ENCODE results near the gene EEF1A2. TPM values are rescaled to one million over a fixed set of nuclear protein-coding genes. Genes with fewer than 3 reads are reported as not detected.

EEF1A2 gene
- polyA plus RNA-seq, 3 donors, result 0.08 TPM; not detected in 2

DNA sequence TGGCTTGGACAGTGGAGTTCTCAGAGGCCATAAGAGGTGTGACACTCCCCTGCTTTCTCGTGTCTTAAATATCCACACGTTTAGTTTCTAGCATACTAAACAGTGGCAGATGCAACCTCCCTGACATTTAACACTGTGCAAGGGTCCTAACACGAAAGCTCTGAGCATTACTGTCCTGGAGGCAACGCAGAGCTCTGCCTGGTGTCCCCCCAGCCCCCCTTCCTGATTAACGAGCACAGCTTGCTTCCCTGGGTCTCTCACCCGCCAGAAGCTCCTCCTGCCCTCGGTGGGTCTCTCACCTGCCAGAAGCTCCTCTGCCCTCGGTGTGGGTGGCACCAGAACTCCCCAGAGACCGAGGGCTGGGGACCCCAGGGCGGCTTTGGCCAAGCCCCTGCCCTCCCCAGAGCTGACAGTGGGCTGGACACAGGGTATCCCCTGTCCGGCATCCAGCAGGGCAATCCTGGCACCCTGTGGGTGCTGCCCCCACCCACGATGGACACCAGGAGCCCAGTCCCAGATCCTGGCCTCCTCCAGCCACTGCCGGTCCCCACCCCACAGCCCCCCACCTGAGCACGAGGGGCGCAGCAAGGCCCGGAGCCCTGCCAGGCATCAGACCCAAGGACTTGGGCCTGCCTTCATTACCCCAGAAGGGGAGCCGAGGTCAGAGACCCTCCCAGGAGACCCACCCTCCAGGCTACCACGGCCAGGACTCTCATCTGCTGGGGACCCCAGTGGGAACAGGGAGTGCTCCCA lies 14.1 kb downstream of the EEF1A2 start:
- 82% methylated on average over 18 of the region's 18 CpGs for WGBS (ENCODE audit: insufficient coverage)

DNA sequence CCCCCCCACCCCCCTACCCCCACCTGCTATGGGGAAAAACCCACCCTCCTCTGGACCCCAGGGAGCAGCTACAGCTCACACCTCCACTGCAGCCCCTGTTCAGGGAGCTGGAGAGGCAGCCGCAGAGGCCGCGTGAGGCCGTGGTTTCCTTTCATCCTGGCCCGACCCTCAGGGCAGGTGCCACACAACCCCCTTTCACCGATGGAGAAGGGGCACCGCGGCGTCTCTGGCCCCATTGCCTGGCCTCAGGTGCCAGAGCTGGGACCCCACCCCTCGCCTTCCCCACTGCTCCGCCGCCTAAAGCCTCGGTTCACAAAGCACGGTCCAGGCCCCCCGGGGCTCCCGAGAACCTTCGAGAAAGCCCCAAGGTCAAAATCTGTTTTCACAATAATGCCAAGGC lies 14.6 kb downstream of the EEF1A2 start:
- no peaks in the 10 kb centered on the region for H3K4me1 ChIP-seq (ENCODE audit: control insufficient read depth in 1 of 2, insufficient read depth in 2 of 2, low read length in 2 of 2)
- no peak overlapping the region for H3K4me3 ChIP-seq (replicated peaks in 1 of 3; ENCODE audit: low read depth in 2 of 3, low read length in 3 of 3)
- no peak overlapping the region for H2AFZ ChIP-seq (ENCODE audit: insufficient read depth, low read depth, low read length, poor library complexity, severe bottlenecking)
- Mint-ChIP-seq H3K27me3 (ENCODE audit: low read depth in 3 of 3) (peaks cover 23 to 55% (median 32%) of the 10 kb centered on the region in 3 donors), H3K36me3 (no peaks in the 10 kb centered on the region), H3K4me1 (no peaks in the 10 kb centered on the region), H3K4me3 (no peak overlapping the region), H3K9me3 (peaks cover 0 to 2% (median 0%) of the 10 kb centered on the region in 7 donors), H3K27ac (no peak overlapping the region)
- 52% methylated on average over 17 of the region's 17 CpGs for WGBS (ENCODE audit: insufficient coverage)
- intact Hi-C loops (cut with micrococcal nuclease), result no loop called here
- no peak overlapping the region for H3K4me2 ChIP-seq (replicated peaks; ENCODE audit: extremely low read depth, low read length, poor library complexity, severe bottlenecking)
- H3K9me3 ChIP-seq (replicated peaks in 1 of 2; ENCODE audit: control insufficient read depth in 1 of 2, insufficient read depth in 1 of 2, low read length in 2 of 2), result peaks cover 0 to 3% of the 10 kb centered on the region in 2 donors
- DNase-seq, result no peak
- H3K9ac ChIP-seq (ENCODE audit: insufficient read depth, low read length, poor library complexity, severe bottlenecking), result no peak overlapping the region
- H3K27me3 ChIP-seq (ENCODE audit: control insufficient read depth in 2 of 2, insufficient read depth in 2 of 2, low read length in 2 of 2), result peaks cover 4 to 16% of the 10 kb centered on the region in 2 donors
- no peaks in the 10 kb centered on the region for H3K79me2 ChIP-seq (ENCODE audit: insufficient read depth, low read length)
- H3K36me3 ChIP-seq (replicated peaks in 1 of 2; ENCODE audit: control insufficient read depth in 1 of 2, insufficient read depth in 2 of 2, low read length in 2 of 2), result no peaks in the 10 kb centered on the region
- TF ChIP-seq, protein P1, sequence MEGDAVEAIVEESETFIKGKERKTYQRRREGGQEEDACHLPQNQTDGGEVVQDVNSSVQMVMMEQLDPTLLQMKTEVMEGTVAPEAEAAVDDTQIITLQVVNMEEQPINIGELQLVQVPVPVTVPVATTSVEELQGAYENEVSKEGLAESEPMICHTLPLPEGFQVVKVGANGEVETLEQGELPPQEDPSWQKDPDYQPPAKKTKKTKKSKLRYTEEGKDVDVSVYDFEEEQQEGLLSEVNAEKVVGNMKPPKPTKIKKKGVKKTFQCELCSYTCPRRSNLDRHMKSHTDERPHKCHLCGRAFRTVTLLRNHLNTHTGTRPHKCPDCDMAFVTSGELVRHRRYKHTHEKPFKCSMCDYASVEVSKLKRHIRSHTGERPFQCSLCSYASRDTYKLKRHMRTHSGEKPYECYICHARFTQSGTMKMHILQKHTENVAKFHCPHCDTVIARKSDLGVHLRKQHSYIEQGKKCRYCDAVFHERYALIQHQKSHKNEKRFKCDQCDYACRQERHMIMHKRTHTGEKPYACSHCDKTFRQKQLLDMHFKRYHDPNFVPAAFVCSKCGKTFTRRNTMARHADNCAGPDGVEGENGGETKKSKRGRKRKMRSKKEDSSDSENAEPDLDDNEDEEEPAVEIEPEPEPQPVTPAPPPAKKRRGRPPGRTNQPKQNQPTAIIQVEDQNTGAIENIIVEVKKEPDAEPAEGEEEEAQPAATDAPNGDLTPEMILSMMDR (IDR thresholded peaks at IDR 0.05), result no peak
- no peaks in the 10 kb centered on the region for H4K20me1 ChIP-seq (ENCODE audit: insufficient read depth, low read length)
- no peak overlapping the region for H3K27ac ChIP-seq (ENCODE audit: low read depth in 1 of 2, low read length in 2 of 2)

More for the DNA sequence above, 14.1 kb downstream of the EEF1A2 start:
- Histone ChIP-seq H2AFZ (ENCODE audit: insufficient read depth, low read depth, low read length, poor library complexity, severe bottlenecking) (no peak overlapping the region), H3K4me2 (replicated peaks; ENCODE audit: extremely low read depth, low read length, poor library complexity, severe bottlenecking) (no peak overlapping the region), H3K9ac (ENCODE audit: insufficient read depth, low read length, poor library complexity, severe bottlenecking) (no peak overlapping the region), H3K27ac (ENCODE audit: low read depth in 1 of 2, low read length in 2 of 2) (no peak overlapping the region), H3K27me3 (ENCODE audit: control insufficient read depth in 2 of 2, insufficient read depth in 2 of 2, low read length in 2 of 2) (peaks cover 4 to 20% of the 10 kb centered on the region in 2 donors), H3K79me2 (ENCODE audit: insufficient read depth, low read length) (no peaks in the 10 kb centered on the region), H3K9me3 (replicated peaks in 1 of 2; ENCODE audit: control insufficient read depth in 1 of 2, insufficient read depth in 1 of 2, low read length in 2 of 2) (peaks cover 0 to 3% of the 10 kb centered on the region in 2 donors), H3K4me1 (ENCODE audit: control insufficient read depth in 1 of 2, insufficient read depth in 2 of 2, low read length in 2 of 2) (no peaks in the 10 kb centered on the region), H4K20me1 (ENCODE audit: insufficient read depth, low read length) (no peaks in the 10 kb centered on the region), H3K4me3 (replicated peaks in 1 of 3; ENCODE audit: low read depth in 2 of 3, low read length in 3 of 3) (no peak overlapping the region), H3K36me3 (replicated peaks in 1 of 2; ENCODE audit: control insufficient read depth in 1 of 2, insufficient read depth in 2 of 2, low read length in 2 of 2) (no peaks in the 10 kb centered on the region)
- no peaks in the 10 kb centered on the region for H3K4me1 Mint-ChIP-seq
- intact Hi-C loops (cut with micrococcal nuclease), result no loop called here
- no peak overlapping the region for H3K27ac Mint-ChIP-seq
- no peak overlapping the region for H3K4me3 Mint-ChIP-seq
- TF ChIP-seq, protein P1 (IDR thresholded peaks at IDR 0.05), result no peak
- peaks cover 0 to 2% (median 0%) of the 10 kb centered on the region in 7 donors for H3K9me3 Mint-ChIP-seq
- peaks cover 29 to 61% (median 33%) of the 10 kb centered on the region in 3 donors for H3K27me3 Mint-ChIP-seq (ENCODE audit: low read depth in 3 of 3)
- no peaks in the 10 kb centered on the region for H3K36me3 Mint-ChIP-seq
- no peak for DNase-seq

Measured in CD14-positive monocyte (primary cell).